ENCODE measurements around the gene KAT2B.

The KAT2B gene

GRCh38 chr3:20108869-20109268, 68.6 kb downstream of the KAT2B start:
- no peak for TF ChIP-seq CTCF (IDR thresholded peaks at IDR 0.05; ENCODE audit: borderline replicate concordance, control extremely low read depth, extremely low read depth, insufficient read depth, missing control alignments)
- no peak for DNase-seq (ENCODE audit: low spot score)
- in situ Hi-C loops (cut with MboI; ENCODE audit: low sequenced_read_pairs, unreplicated experiment) = no loop called here

GRCh38 chr3:20110826-20111225, 70.6 kb downstream of the KAT2B start:
- in situ Hi-C loops (cut with MboI; ENCODE audit: low sequenced_read_pairs, unreplicated experiment) = no loop called here
- TF ChIP-seq CTCF (IDR thresholded peaks at IDR 0.05; ENCODE audit: borderline replicate concordance, control extremely low read depth, extremely low read depth, insufficient read depth, missing control alignments) = no peak
- no peak for DNase-seq (ENCODE audit: low spot score)

GRCh38 chr3:20111836-20112235, 71.6 kb downstream of the KAT2B start:
- TF ChIP-seq CTCF (IDR thresholded peaks at IDR 0.05; ENCODE audit: borderline replicate concordance, control extremely low read depth, extremely low read depth, insufficient read depth, missing control alignments) = no peak
- in situ Hi-C loops (cut with MboI; ENCODE audit: low sequenced_read_pairs, unreplicated experiment) = no loop called here
- DNase-seq (ENCODE audit: low spot score) = no peak

- DNase-seq (ENCODE audit: low spot score) = no peak
- in situ Hi-C loops (cut with MboI; ENCODE audit: low sequenced_read_pairs, unreplicated experiment) = no loop called here
- TF ChIP-seq CTCF (IDR thresholded peaks at IDR 0.05; ENCODE audit: borderline replicate concordance, control extremely low read depth, extremely low read depth, insufficient read depth, missing control alignments) = no peak
Measured at GRCh38 chr3:20121088-20121487, 80.8 kb downstream of the KAT2B start.

GRCh38 chr3:20123131-20123652, 82.9 kb downstream of the KAT2B start:
- in situ Hi-C loops (cut with MboI; ENCODE audit: low sequenced_read_pairs, unreplicated experiment) = no loop called here
- DNase-seq (ENCODE audit: low spot score) = no peak
- no peak for TF ChIP-seq CTCF (IDR thresholded peaks at IDR 0.05; ENCODE audit: borderline replicate concordance, control extremely low read depth, extremely low read depth, insufficient read depth, missing control alignments)

- in situ Hi-C loops (cut with MboI; ENCODE audit: low sequenced_read_pairs, unreplicated experiment) = no loop called here
Measured at GRCh38 chr3:20125289-20125688, 85.0 kb downstream of the KAT2B start.

More at GRCh38 chr3:20125289-20125688, 85.0 kb downstream of the KAT2B start:
- no peak for DNase-seq (ENCODE audit: low spot score)
- TF ChIP-seq CTCF (IDR thresholded peaks at IDR 0.05; ENCODE audit: borderline replicate concordance, control extremely low read depth, extremely low read depth, insufficient read depth, missing control alignments) = no peak

Measured in GM13976 (cell line).